Vagina (tissue), 2 donors: ENCODE data around the gene ARRDC4.

Source experiments
- CTCF ChIP-seq, 3 experiments: fragments of 450-650 bp in 2 of 3; fragments of 200-600 bp in 1 of 3; sonication (generic) in 1 of 3; IDR thresholded peaks; one replicate each; pipeline ENCODE4 v1.5.1; 2017 to 2019; ENCODE audit warnings: antibody characterized with exemption in 3 of 3, mild to moderate bottlenecking in 2 of 3, moderate library complexity in 2 of 3
- POLR2AphosphoS5 ChIP-seq, 2 donors: sonication (generic); formaldehyde crosslinking; IDR thresholded peaks; one replicate each; pipeline ENCODE4 v1.9.0; 2017; ENCODE audit warnings: antibody characterized with exemption in 2 of 2, mild to moderate bottlenecking in 2 of 2, low read depth in 1 of 2; ENCODE audit not compliant: insufficient read depth in 1 of 2

DNA sequence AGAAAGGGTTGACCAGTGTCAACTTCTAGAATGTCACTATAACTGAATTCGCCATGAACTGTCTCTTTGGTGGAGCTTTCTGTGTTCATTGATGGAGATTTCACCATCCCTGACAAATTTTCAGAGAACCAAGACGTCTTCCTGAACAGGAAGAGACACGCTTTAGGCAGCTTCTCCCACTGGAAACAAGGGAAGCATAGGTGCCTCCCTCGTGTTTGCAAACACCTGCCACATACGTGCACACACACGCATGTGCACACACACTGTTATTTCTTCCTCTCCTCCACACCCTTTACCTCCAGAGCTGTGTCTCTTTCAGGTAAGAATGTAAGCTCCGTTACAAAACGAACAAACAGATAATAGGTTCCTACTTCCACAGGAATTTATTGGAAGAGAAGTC is 15.6 kb downstream of the ARRDC4 start:
- TF ChIP-seq CTCF (IDR thresholded peaks at IDR 0.05) (no peak), POLR2AphosphoS5 (IDR thresholded peaks at IDR 0.05; ENCODE audit: insufficient read depth in 1 of 2, low read depth in 1 of 2) (no peak)
